ENCODE data around the gene VEGFB. TPM values are rescaled to one million over a fixed set of nuclear protein-coding genes. Genes with fewer than 3 reads are reported as not detected.

VEGFB gene
- total and polyA plus RNA-seq, 2 donors from 2014 or later: 77.6 to 157 TPM

- FAIRE-seq (no peak), DNase-seq (no peak)
- no peaks in the 10 kb centered on the region for H3K9me3 ChIP-seq (ENCODE audit: control insufficient read depth in 2 of 3, insufficient read depth in 1 of 3, low read length in 3 of 3)
- no peaks in the 10 kb centered on the region for H3K4me1 ChIP-seq (ENCODE audit: control insufficient read depth in 2 of 3, insufficient read depth in 2 of 3, low read depth in 1 of 3, low read length in 3 of 3)
- H3K4me3 ChIP-seq (ENCODE audit: low read length in 3 of 3): no peak overlapping the region
- H3K36me3 ChIP-seq (ENCODE audit: control insufficient read depth in 2 of 3, insufficient read depth in 3 of 3, low read length in 3 of 3): peaks cover 15 to 61% (median 55%) of the 10 kb centered on the region in 3 donors
- no peaks in the 10 kb centered on the region for H3K27me3 ChIP-seq (ENCODE audit: control insufficient read depth, insufficient read depth, low read length)
- intact Hi-C loops (cut with DNase I): no loop called here
- no peak overlapping the region for H3K27ac ChIP-seq (ENCODE audit: low read depth in 2 of 2, low read length in 2 of 2)
- no peak overlapping the region for H3K9ac ChIP-seq (ENCODE audit: low read length in 3 of 3)
- no peak for TF ChIP-seq CTCF (IDR thresholded peaks at IDR 0.05; ENCODE audit: borderline replicate concordance, extremely low read depth, insufficient read depth)
Measured at GRCh38 chr11:64196626-64197025, 37.8 kb upstream of the VEGFB start.

GRCh38 chr11:64198511-64198910, 35.9 kb upstream of the VEGFB start:
- TF ChIP-seq CTCF (IDR thresholded peaks at IDR 0.05; ENCODE audit: borderline replicate concordance, extremely low read depth, insufficient read depth): no peak
- Histone ChIP-seq H3K9me3 (ENCODE audit: control insufficient read depth in 2 of 3, insufficient read depth in 1 of 3, low read length in 3 of 3) (no peaks in the 10 kb centered on the region), H3K27me3 (ENCODE audit: control insufficient read depth, insufficient read depth, low read length) (no peaks in the 10 kb centered on the region), H3K4me1 (ENCODE audit: control insufficient read depth in 2 of 3, insufficient read depth in 2 of 3, low read depth in 1 of 3, low read length in 3 of 3) (no peaks in the 10 kb centered on the region), H3K4me3 (ENCODE audit: low read length in 3 of 3) (no peak overlapping the region), H3K9ac (ENCODE audit: low read length in 3 of 3) (no peak overlapping the region), H3K36me3 (ENCODE audit: control insufficient read depth in 2 of 3, insufficient read depth in 3 of 3, low read length in 3 of 3) (peaks cover 19 to 68% (median 60%) of the 10 kb centered on the region in 3 donors), H3K27ac (ENCODE audit: low read depth in 2 of 2, low read length in 2 of 2) (no peak overlapping the region)
- intact Hi-C loops (cut with DNase I): no loop called here
- no peak for DNase-seq
- no peak for FAIRE-seq

GRCh38 chr11:64201543-64201942, 32.8 kb upstream of the VEGFB start:
- Histone ChIP-seq H3K4me1 (ENCODE audit: control insufficient read depth in 2 of 3, insufficient read depth in 2 of 3, low read depth in 1 of 3, low read length in 3 of 3) (no peaks in the 10 kb centered on the region), H3K9ac (ENCODE audit: low read length in 3 of 3) (no peak overlapping the region), H3K4me3 (ENCODE audit: low read length in 3 of 3) (no peak overlapping the region), H3K27me3 (ENCODE audit: control insufficient read depth, insufficient read depth, low read length) (no peaks in the 10 kb centered on the region), H3K27ac (ENCODE audit: low read depth in 2 of 2, low read length in 2 of 2) (no peak overlapping the region), H3K36me3 (ENCODE audit: control insufficient read depth in 2 of 3, insufficient read depth in 3 of 3, low read length in 3 of 3) (peaks cover 6 to 54% (median 39%) of the 10 kb centered on the region in 3 donors), H3K9me3 (ENCODE audit: control insufficient read depth in 2 of 3, insufficient read depth in 1 of 3, low read length in 3 of 3) (no peaks in the 10 kb centered on the region)
- no peak for TF ChIP-seq CTCF (IDR thresholded peaks at IDR 0.05; ENCODE audit: borderline replicate concordance, extremely low read depth, insufficient read depth)
- FAIRE-seq: no peak
- no peak for DNase-seq
- intact Hi-C loops (cut with DNase I): no loop called here

- peaks cover 4 to 40% (median 26%) of the 10 kb centered on the region in 3 donors for H3K36me3 ChIP-seq (ENCODE audit: control insufficient read depth in 2 of 3, insufficient read depth in 3 of 3, low read length in 3 of 3)
- no peak for FAIRE-seq
- peaks cover 0 to 5% (median 0%) of the 10 kb centered on the region in 3 donors for H3K4me1 ChIP-seq (ENCODE audit: control insufficient read depth in 2 of 3, insufficient read depth in 2 of 3, low read depth in 1 of 3, low read length in 3 of 3)
- H3K9me3 ChIP-seq (ENCODE audit: control insufficient read depth in 2 of 3, insufficient read depth in 1 of 3, low read length in 3 of 3): no peaks in the 10 kb centered on the region
- intact Hi-C loops (cut with DNase I): no loop called here
- no peak overlapping the region for H3K27ac ChIP-seq (ENCODE audit: low read depth in 2 of 2, low read length in 2 of 2)
- no peak for DNase-seq
- H3K4me3 ChIP-seq (ENCODE audit: low read length in 3 of 3): no peak overlapping the region
- no peak overlapping the region for H3K9ac ChIP-seq (ENCODE audit: low read length in 3 of 3)
- no peak for TF ChIP-seq CTCF (IDR thresholded peaks at IDR 0.05; ENCODE audit: borderline replicate concordance, extremely low read depth, insufficient read depth)
- H3K27me3 ChIP-seq (ENCODE audit: control insufficient read depth, insufficient read depth, low read length): no peaks in the 10 kb centered on the region
Measured at GRCh38 chr11:64202992-64203391, 31.4 kb upstream of the VEGFB start.

Measured in kidney (tissue), 14 donors.